Cardiac septum (tissue), 1 donor: Measurements from ENCODE around the gene KLHL42. TPM values are rescaled to one million over a fixed set of nuclear protein-coding genes. Genes with fewer than 3 reads are reported as not detected.
"Not testable (repeated sequence)": the region's sequence is repeated elsewhere in the genome, so short reads cannot be mapped to it uniquely, and the experiment has no call there.

Experiments used
- DNase-seq: peaks from one replicate; pipeline ENCODE4 v3.0.0-alpha.2; 2020; ENCODE audit warnings: low spot score
- intact Hi-C: fragments of 100-400 bp; cut with DNase I; formaldehyde crosslinking; loops from one replicate; pipeline ENCODE4 v1.14.0; 2022
- long read RNA-seq: library from polyadenylated mRNA; unstranded; transcript quantifications from one replicate; pipeline ENCODE4 v2.0.0, GENCODE V29; 2021
- total RNA-seq: library from RNA; stranded (reverse); fragmentation: NEBNext Ultra II Directional; extraction: Animal tissue kit (Norgen Biotek cat#: 25700); gene quantifications from one replicate; pipeline ENCODE4 v1.2.1, GENCODE V29; 2021
- donor health status: DM: no; HTN: no; CAD: no.

Gene KLHL42
- total RNA-seq, result 10.3 TPM
- long read RNA-seq, full-length matches to known transcripts, result 30 of 35 reads
- long read RNA-seq, partial matches to known transcripts, result 1 of 35 reads
- long read RNA-seq, other reads (novel, unspliced or antisense), result 4 of 35 reads

GRCh38 chr12:27779920-27780611 lies at the start of gene KLHL42, which contains the start of gene MANSC4:
TSS of gene KLHL42 (plus strand) at chr12:27780233. CDS start at chr12:27780331, 98 bp downstream.
TSS of gene MANSC4 (minus strand) at chr12:27780236. CDS start at chr12:27771276, 8,960 bp downstream.
- DNase-seq, result peak; percentile 89
- intact Hi-C loops, result loop anchor here (2.0 kb wide), 1 partner anchor 41 kb away; no protein-coding TSS in a partner anchor

- DNase-seq, result no peak
- intact Hi-C loops, result loop anchor here (5.0 to 10.0 kb wide), 3 partner anchors 90 to 1143 kb away; no protein-coding TSS in a partner anchor
Measured at GRCh38 chr12:27732281-27732680, 47.8 kb upstream of the KLHL42 start.

- DNase-seq, result no peak
- intact Hi-C loops, result loop anchor here (5.0 to 10.0 kb wide), 3 partner anchors 89 to 1142 kb away; no protein-coding TSS in a partner anchor
Measured at GRCh38 chr12:27733052-27733656, 46.9 kb upstream of the KLHL42 start.

GRCh38 chr12:27733791-27734190 lies 46.2 kb upstream of the KLHL42 start:
- DNase-seq, result no peak
- intact Hi-C loops, result loop anchor here (5.0 to 10.0 kb wide), 3 partner anchors 89 to 1141 kb away; no protein-coding TSS in a partner anchor

- intact Hi-C loops, result loop anchor here (5.0 to 10.0 kb wide), 3 partner anchors 88 to 1140 kb away; no protein-coding TSS in a partner anchor
- DNase-seq, result not testable (repeated sequence)
Measured at GRCh38 chr12:27734321-27734720, 45.7 kb upstream of the KLHL42 start.

GRCh38 chr12:27743601-27744000 lies 36.4 kb upstream of the KLHL42 start:
- no peak for DNase-seq
- intact Hi-C loops, result no loop called here

- DNase-seq, intact Hi-C loops: not testable (repeated sequence)
Measured at GRCh38 chr12:27745734-27746133, 34.3 kb upstream of the KLHL42 start.

GRCh38 chr12:27747111-27747820 lies 32.8 kb upstream of the KLHL42 start:
- DNase-seq, result no peak
- intact Hi-C loops, result no loop called here

GRCh38 chr12:27751386-27752047 lies 28.5 kb upstream of the KLHL42 start:
- intact Hi-C loops, result no loop called here
- no peak for DNase-seq

GRCh38 chr12:27754795-27755194 lies 25.2 kb upstream of the KLHL42 start:
- DNase-seq, result no peak
- intact Hi-C loops, result no loop called here

- no peak for DNase-seq
- intact Hi-C loops, result no loop called here
Measured at GRCh38 chr12:27756670-27757195, 23.3 kb upstream of the KLHL42 start.

- DNase-seq, result no peak
- intact Hi-C loops, result no loop called here
Measured at GRCh38 chr12:27762757-27763156, 17.3 kb upstream of the KLHL42 start.

- no peak for DNase-seq
- intact Hi-C loops, result no loop called here
Measured at GRCh38 chr12:27766587-27766986, 13.4 kb upstream of the KLHL42 start.

- intact Hi-C loops, result no loop called here
- DNase-seq, result no peak
Measured at GRCh38 chr12:27769142-27769673, 10.8 kb upstream of the KLHL42 start.

- intact Hi-C loops, result no loop called here
- no peak for DNase-seq
Measured at GRCh38 chr12:27771481-27772327, 8.3 kb upstream of the KLHL42 start.

- no peak for DNase-seq
- intact Hi-C loops, result no loop called here
Measured at GRCh38 chr12:27772328-27773049, 7.5 kb upstream of the KLHL42 start.

GRCh38 chr12:27777141-27777540 lies 2.9 kb upstream of the KLHL42 start:
- intact Hi-C loops, result no loop called here
- DNase-seq, result no peak
